Caco-2 (cell line): ENCODE measurements around the gene HOXC12. TPM values are rescaled to one million over a fixed set of nuclear protein-coding genes. Genes with fewer than 3 reads are reported as not detected.

ENCODE experiments used
- BruUV-seq: library from RNA; stranded (reverse); fragments of 400-500 nt; replicated peaks from 2 replicates; lab custom pipeline; 2021; lab: Mats Ljungman, UMichigan
- CTCF ChIA-PET: fragments of 300-600 bp; sonication (Branson Sonifier 250); formaldehyde crosslinking; loops from one replicate; lab custom pipeline; 2022; ENCODE audit warnings: antibody characterized with exemption; lab: Charles Lee
- POLR2A ChIA-PET: fragments of 300-600 bp; sonication (Branson Sonifier 250); formaldehyde crosslinking; loops from one replicate; lab custom pipeline; 2022; ENCODE audit warnings: antibody characterized with exemption; lab: Charles Lee
- DNase-seq, 2 experiments: peaks; one replicate each; pipeline versions ENCODE4 v3.0.0 to v3.0.0-alpha.2; 2020 to 2022
- H3K27me3 ChIP-seq: replicated peaks from 2 replicates; pipeline ENCODE4 v1.6.0; 2011; ENCODE audit warnings: low read length; ENCODE audit not compliant: control insufficient read depth, insufficient read depth
- H3K36me3 ChIP-seq: 2 replicates; pipeline ENCODE4 v1.5.1; 2011; ENCODE audit warnings: low read length; ENCODE audit not compliant: control insufficient read depth, insufficient read depth
- H3K4me1 ChIP-seq: fragments of 250-450 bp; sonication (Bioruptor Pico); 2 replicates; pipeline ENCODE4 v1.5.1; 2020; ENCODE audit warnings: mild to moderate bottlenecking
- H3K4me3 ChIP-seq: 2 replicates; pipeline ENCODE4 v1.5.1; 2011; ENCODE audit warnings: low read depth, mild to moderate bottlenecking, control low read depth, low read length
- H3K9me3 ChIP-seq: fragments of 250-450 bp; sonication (Bioruptor Pico); 2 replicates; pipeline ENCODE4 v1.5.1; 2020; ENCODE audit warnings: mild to moderate bottlenecking, moderate library complexity
- H3K27ac Mint-ChIP-seq: one replicate; pipeline ENCODE4 v1.8.0; 2022; ENCODE audit warnings: mixed read lengths; ENCODE audit not compliant: unreplicated experiment
- H3K27me3 Mint-ChIP-seq: one replicate; pipeline ENCODE4 v1.8.0; 2022; ENCODE audit warnings: mixed read lengths; ENCODE audit not compliant: insufficient read depth, unreplicated experiment
- H3K36me3 Mint-ChIP-seq: one replicate; pipeline ENCODE4 v1.8.0; 2022; ENCODE audit warnings: mild to moderate bottlenecking, mixed read lengths; ENCODE audit not compliant: insufficient read depth, unreplicated experiment
- H3K4me1 Mint-ChIP-seq: one replicate; pipeline ENCODE4 v1.8.0; 2022; ENCODE audit warnings: low read depth, mixed read lengths; ENCODE audit not compliant: unreplicated experiment
- H3K4me3 Mint-ChIP-seq: one replicate; pipeline ENCODE4 v1.8.0; 2022; ENCODE audit warnings: mild to moderate bottlenecking, moderate library complexity, mixed read lengths; ENCODE audit not compliant: unreplicated experiment
- H3K9me3 Mint-ChIP-seq: one replicate; pipeline ENCODE4 v1.8.0; 2022; ENCODE audit warnings: mixed read lengths; ENCODE audit not compliant: unreplicated experiment
- CTCF ChIP-seq, 2 experiments: fragments of 200-600 bp in 1 of 2; IDR thresholded peaks; 1 replicate in 1 of 2; 2 replicates in 1 of 2; pipeline versions ENCODE4 v1.5.1 to v1.8.0; 2011 to 2022; ENCODE audit warnings: antibody characterized with exemption in 1 of 2, control low read depth in 1 of 2, inconsistent platforms in 1 of 2, low read depth in 1 of 2, low read length in 1 of 2, mild to moderate bottlenecking in 1 of 2, moderate library complexity in 1 of 2; ENCODE audit not compliant: insufficient read depth in 1 of 2, severe bottlenecking in 1 of 2, unreplicated experiment in 1 of 2
- intact Hi-C: fragments of 100-400 bp; cut with micrococcal nuclease; formaldehyde crosslinking; loops from one replicate; pipeline ENCODE4 v1.10.0; 2022; ENCODE audit not compliant: unreplicated experiment
- total RNA-seq: library from RNA; stranded (reverse); gene quantifications from 2 replicates; pipeline ENCODE4 v1.2.3, GENCODE V29; 2022

The HOXC12 gene
- total RNA-seq, 1 experiment from 2014 or later, result 10.3 TPM

- DNase-seq, result no peak
- Histone ChIP-seq H3K36me3 (no peaks in the 10 kb centered on the region), H3K27me3 (no peaks in the 10 kb centered on the region), H3K9me3 (no peaks in the 10 kb centered on the region), H3K4me1 (peaks cover 6% of the 10 kb centered on the region), H3K4me3 (no peak overlapping the region)
- TF ChIP-seq CTCF (IDR thresholded peaks at IDR 0.05; ENCODE audit: insufficient read depth in 1 of 2, low read depth in 1 of 2, low read length in 1 of 2, severe bottlenecking in 1 of 2, unreplicated experiment in 1 of 2), result no peak
- POLR2A ChIA-PET, result interaction anchor here (0.6 kb wide), 1 partner anchor 397 kb away, joined by 3 read pairs; no protein-coding TSS in a partner anchor
- Mint-ChIP-seq H3K27ac (no peak overlapping the region), H3K4me3 (no peak overlapping the region), H3K9me3 (no peaks in the 10 kb centered on the region), H3K36me3 (no peaks in the 10 kb centered on the region), H3K27me3 (no peaks in the 10 kb centered on the region), H3K4me1 (peaks cover 8% of the 10 kb centered on the region)
- BruUV-seq, result no TSS peak
- CTCF ChIA-PET, result interaction anchor here (0.6 kb wide), 1 partner anchor 14 kb away, joined by 3 read pairs; no protein-coding TSS in a partner anchor
- intact Hi-C loops, result no loop called here
Observed at GRCh38 chr12:53972152-53972702, 17.5 kb downstream of the HOXC12 start.

- no peak for TF ChIP-seq CTCF (IDR thresholded peaks at IDR 0.05; ENCODE audit: insufficient read depth in 1 of 2, low read depth in 1 of 2, low read length in 1 of 2, severe bottlenecking in 1 of 2, unreplicated experiment in 1 of 2)
- H3K27ac Mint-ChIP-seq, result peak within 1 kb of the TSS; percentile 12
- Histone ChIP-seq H3K4me1 (peaks cover 12% of the 10 kb centered on the region), H3K4me3 (peak within 1 kb of the TSS; percentile 66), H3K36me3 (no peaks in the 10 kb centered on the region), H3K27me3 (no peaks in the 10 kb centered on the region), H3K9me3 (no peaks in the 10 kb centered on the region)
- no peaks in the 10 kb centered on the region for H3K36me3 Mint-ChIP-seq
- H3K9me3 Mint-ChIP-seq, result no peaks in the 10 kb centered on the region
- intact Hi-C loops, result no loop called here
- peak within 1 kb of the TSS; percentile 83 for H3K4me3 Mint-ChIP-seq
- H3K4me1 Mint-ChIP-seq, result peaks cover 7% of the 10 kb centered on the region
- no peaks in the 10 kb centered on the region for H3K27me3 Mint-ChIP-seq
- ChIA-PET CTCF (interaction anchor here (0.6 kb wide), 2 partner anchors 12 to 15 kb away, joined by 3 to 4 read pairs; partner anchors contain the start of gene HOXC10), POLR2A (no interaction called here)
- no TSS peak for BruUV-seq
- no peak for DNase-seq
Observed at GRCh38 chr12:53972722-53973235, 18.1 kb downstream of the HOXC12 start, which contains the start of gene HOXC11. Gene HOXC11, plus strand, starts transcription at chr12:53973126. Its CDS starts 116 bp downstream, at chr12:53973242.

GRCh38 chr12:53973236-53974042 lies 18.7 kb downstream of the HOXC12 start:
- ChIA-PET CTCF (interaction anchor here (0.6 kb wide), 1 partner anchor 12 kb away, joined by 4 read pairs; the partner anchor contains the start of gene HOXC10), POLR2A (no interaction called here)
- Mint-ChIP-seq H3K9me3 (no peaks in the 10 kb centered on the region), H3K36me3 (no peaks in the 10 kb centered on the region), H3K27ac (peak overlapping the region; percentile 12), H3K4me1 (peaks cover under 1% of the 10 kb centered on the region), H3K4me3 (peak overlapping the region; percentile 83), H3K27me3 (no peaks in the 10 kb centered on the region)
- no peaks in the 10 kb centered on the region for H3K9me3 ChIP-seq
- H3K27me3 ChIP-seq, result no peaks in the 10 kb centered on the region
- H3K36me3 ChIP-seq, result no peaks in the 10 kb centered on the region
- H3K4me1 ChIP-seq, result peaks cover 13% of the 10 kb centered on the region
- peak overlapping the region; percentile 66 for H3K4me3 ChIP-seq
- intact Hi-C loops, result no loop called here
- TF ChIP-seq CTCF (IDR thresholded peaks at IDR 0.05; ENCODE audit: insufficient read depth in 1 of 2, low read depth in 1 of 2, low read length in 1 of 2, severe bottlenecking in 1 of 2, unreplicated experiment in 1 of 2), result no peak
- BruUV-seq, result no TSS peak
- peak in 1 of 2 experiments; percentile 46 for DNase-seq
